ENCODE measurements around the gene ADRB2.

The ADRB2 gene

GRCh38 chr5:148858106-148858505 is 31.7 kb downstream of the ADRB2 start:
- DNase-seq (ENCODE audit: extremely low spot score): no peak
- CTCF ChIA-PET: no interaction called here
- POLR2A ChIA-PET: no interaction called here
- TF ChIP-seq TARDBP (IDR thresholded peaks at IDR 0.05): no peak
- TF ChIP-seq ZNF384 (IDR thresholded peaks at IDR 0.05): no peak
- no peak for TF ChIP-seq NFRKB (IDR thresholded peaks at IDR 0.05)
- TF ChIP-seq HDGF (IDR thresholded peaks at IDR 0.05; ENCODE audit: borderline replicate concordance): no peak
- TF ChIP-seq FOXK2 (IDR thresholded peaks at IDR 0.05): no peak
- no peak for TF ChIP-seq BHLHE40 (IDR thresholded peaks at IDR 0.05; ENCODE audit: borderline replicate concordance)
- TF ChIP-seq SP1 (IDR thresholded peaks at IDR 0.05): no peak
- TF ChIP-seq ARNT (IDR thresholded peaks at IDR 0.05): no peak
- no peak for TF ChIP-seq SUZ12 (IDR thresholded peaks at IDR 0.05)

- ChIA-PET CTCF (no interaction called here), POLR2A (no interaction called here)
- DNase-seq (ENCODE audit: extremely low spot score): no peak
- TF ChIP-seq FOXA1 (IDR thresholded peaks at IDR 0.05) (no peak), CTBP1 (IDR thresholded peaks at IDR 0.05; ENCODE audit: borderline replicate concordance) (no peak), LEF1 (IDR thresholded peaks at IDR 0.05; ENCODE audit: borderline replicate concordance) (no peak), NFRKB (IDR thresholded peaks at IDR 0.05) (no peak), BHLHE40 (IDR thresholded peaks at IDR 0.05; ENCODE audit: borderline replicate concordance) (no peak), TARDBP (IDR thresholded peaks at IDR 0.05) (no peak), SP1 (IDR thresholded peaks at IDR 0.05) (no peak), FOXM1 (IDR thresholded peaks at IDR 0.05; ENCODE audit: borderline replicate concordance) (no peak), HDGF (IDR thresholded peaks at IDR 0.05; ENCODE audit: borderline replicate concordance) (no peak), FOXK2 (IDR thresholded peaks at IDR 0.05) (no peak), ARNT (IDR thresholded peaks at IDR 0.05) (no peak), PKNOX1 (IDR thresholded peaks at IDR 0.05) (no peak), ZNF384 (IDR thresholded peaks at IDR 0.05) (no peak), ELF4 (IDR thresholded peaks at IDR 0.05) (no peak), SUZ12 (IDR thresholded peaks at IDR 0.05) (no peak), L3MBTL2 (conservative IDR thresholded peaks at IDR 0.05) (no peak)
Measured at GRCh38 chr5:148858547-148858946, 32.1 kb downstream of the ADRB2 start.

GRCh38 chr5:148859703-148860102 is 33.3 kb downstream of the ADRB2 start:
- ChIA-PET CTCF (no interaction called here), POLR2A (no interaction called here)
- no peak for DNase-seq (ENCODE audit: extremely low spot score)
- no peak for TF ChIP-seq ZNF384 (IDR thresholded peaks at IDR 0.05)
- TF ChIP-seq BHLHE40 (IDR thresholded peaks at IDR 0.05; ENCODE audit: borderline replicate concordance): no peak
- no peak for TF ChIP-seq L3MBTL2 (conservative IDR thresholded peaks at IDR 0.05)
- TF ChIP-seq TARDBP (IDR thresholded peaks at IDR 0.05): no peak
- no peak for TF ChIP-seq ELF4 (IDR thresholded peaks at IDR 0.05)
- no peak for TF ChIP-seq FOXA1 (IDR thresholded peaks at IDR 0.05)
- no peak for TF ChIP-seq NFRKB (IDR thresholded peaks at IDR 0.05)
- TF ChIP-seq CTBP1 (IDR thresholded peaks at IDR 0.05; ENCODE audit: borderline replicate concordance): no peak
- TF ChIP-seq FOXM1 (IDR thresholded peaks at IDR 0.05; ENCODE audit: borderline replicate concordance): no peak
- TF ChIP-seq HDGF (IDR thresholded peaks at IDR 0.05; ENCODE audit: borderline replicate concordance): no peak
- no peak for TF ChIP-seq SUZ12 (IDR thresholded peaks at IDR 0.05)
- no peak for TF ChIP-seq PKNOX1 (IDR thresholded peaks at IDR 0.05)

GRCh38 chr5:148860599-148860998 is 34.2 kb downstream of the ADRB2 start:
- CTCF ChIA-PET: no interaction called here
- DNase-seq (ENCODE audit: extremely low spot score): no peak
- POLR2A ChIA-PET: no interaction called here
- no peak for TF ChIP-seq LEF1 (IDR thresholded peaks at IDR 0.05; ENCODE audit: borderline replicate concordance)

- POLR2A ChIA-PET: no interaction called here
- no peak for DNase-seq (ENCODE audit: extremely low spot score)
- CTCF ChIA-PET: no interaction called here
Measured at GRCh38 chr5:148861088-148861487, 34.7 kb downstream of the ADRB2 start.

GRCh38 chr5:148861696-148862095 is 35.3 kb downstream of the ADRB2 start:
- POLR2A ChIA-PET: interaction anchor here (0.6 kb wide), 1 partner anchor 407 kb away, joined by 5 read pairs; no protein-coding TSS in a partner anchor
- no peak for DNase-seq (ENCODE audit: extremely low spot score)
- no peak for TF ChIP-seq ELF4 (IDR thresholded peaks at IDR 0.05)
- CTCF ChIA-PET: interaction anchor here (1.2 kb wide), 1 partner anchor 8 kb away, joined by 5 read pairs; no protein-coding TSS in a partner anchor

More at GRCh38 chr5:148861088-148861487, 34.7 kb downstream of the ADRB2 start:
- TF ChIP-seq SP1 (IDR thresholded peaks at IDR 0.05): no peak
- TF ChIP-seq BHLHE40 (IDR thresholded peaks at IDR 0.05; ENCODE audit: borderline replicate concordance): no peak
- TF ChIP-seq CTBP1 (IDR thresholded peaks at IDR 0.05; ENCODE audit: borderline replicate concordance): no peak
- TF ChIP-seq NFRKB (IDR thresholded peaks at IDR 0.05): no peak
- no peak for TF ChIP-seq ZNF384 (IDR thresholded peaks at IDR 0.05)
- TF ChIP-seq SUZ12 (IDR thresholded peaks at IDR 0.05): no peak
- TF ChIP-seq ARNT (IDR thresholded peaks at IDR 0.05): no peak

- no peak for TF ChIP-seq PKNOX1 (IDR thresholded peaks at IDR 0.05)
- no peak for TF ChIP-seq TARDBP (IDR thresholded peaks at IDR 0.05)
- TF ChIP-seq NFRKB (IDR thresholded peaks at IDR 0.05): no peak
- no peak for TF ChIP-seq ZNF384 (IDR thresholded peaks at IDR 0.05)
- TF ChIP-seq SUZ12 (IDR thresholded peaks at IDR 0.05): no peak
- no peak for TF ChIP-seq FOXA1 (IDR thresholded peaks at IDR 0.05)
- TF ChIP-seq CTBP1 (IDR thresholded peaks at IDR 0.05; ENCODE audit: borderline replicate concordance): no peak
- no peak for TF ChIP-seq BHLHE40 (IDR thresholded peaks at IDR 0.05; ENCODE audit: borderline replicate concordance)
- no peak for TF ChIP-seq SP1 (IDR thresholded peaks at IDR 0.05)
- TF ChIP-seq LEF1 (IDR thresholded peaks at IDR 0.05; ENCODE audit: borderline replicate concordance): no peak
- TF ChIP-seq ARNT (IDR thresholded peaks at IDR 0.05): no peak
- no peak for TF ChIP-seq HDGF (IDR thresholded peaks at IDR 0.05; ENCODE audit: borderline replicate concordance)
- no peak for TF ChIP-seq FOXK2 (IDR thresholded peaks at IDR 0.05)
- TF ChIP-seq L3MBTL2 (conservative IDR thresholded peaks at IDR 0.05): no peak
- TF ChIP-seq ELF4 (IDR thresholded peaks at IDR 0.05): no peak
- TF ChIP-seq FOXM1 (IDR thresholded peaks at IDR 0.05; ENCODE audit: borderline replicate concordance): no peak
- no peak for DNase-seq (ENCODE audit: extremely low spot score)
- CTCF ChIA-PET: interaction anchor here (1.3 kb wide), 1 partner anchor 94 kb away, joined by 3 read pairs; no protein-coding TSS in a partner anchor
- POLR2A ChIA-PET: no interaction called here
Measured at GRCh38 chr5:148864113-148864841, 37.9 kb downstream of the ADRB2 start.
